Naive thymus-derived CD4-positive, alpha-beta T cell (primary cell): Measurements from ENCODE around the gene LRIG3. TPM values are rescaled to one million over a fixed set of nuclear protein-coding genes. Genes with fewer than 3 reads are reported as not detected.

ENCODE experiments used
- ATAC-seq: fragments of 150-1000 bp; cut with Tn5 transposase; 2 replicates; pipeline ENCODE4 v1.10.0; 2021; ENCODE audit warnings: mild to moderate bottlenecking, moderate library complexity
- CTCF ChIA-PET: fragments of 350-600 bp; sonication (Branson Sonifier 250); formaldehyde crosslinking; loops from one replicate; lab custom pipeline; 2021; ENCODE audit warnings: antibody characterized with exemption; lab: Charles Lee
- POLR2A ChIA-PET: fragments of 350-600 bp; sonication (Branson Sonifier 250); formaldehyde crosslinking; loops from one replicate; lab custom pipeline; 2021; ENCODE audit warnings: antibody characterized with exemption, inconsistent platforms; lab: Charles Lee
- DNase-seq, 9 donors: peaks; one replicate each; pipeline versions ENCODE4 v3.0.0 to v3.0.0-alpha.2; 2020 to 2022; ENCODE audit warnings: mixed read lengths in 1 of 9
- H3K27ac ChIP-seq: one replicate; pipeline ENCODE4 v1.7.0; 2013; ENCODE audit warnings: mild to moderate bottlenecking, low read depth, low read length, moderate library complexity
- H3K27me3 ChIP-seq, 2 donors: one replicate each; pipeline ENCODE4 v1.7.0; 2013; ENCODE audit warnings: low read length in 2 of 2, mild to moderate bottlenecking in 2 of 2, moderate library complexity in 2 of 2; ENCODE audit not compliant: control insufficient read depth in 2 of 2, insufficient read depth in 2 of 2
- H3K36me3 ChIP-seq, 3 experiments: 1 replicate in 2 of 3; 2 replicates in 1 of 3; pipeline ENCODE4 v1.7.0; 2013; ENCODE audit warnings: low read length in 3 of 3, mild to moderate bottlenecking in 3 of 3, moderate library complexity in 1 of 3; ENCODE audit not compliant: insufficient read depth in 3 of 3, control insufficient read depth in 2 of 3
- H3K4me1 ChIP-seq, 2 donors: one replicate each; pipeline ENCODE4 v1.7.0; 2013; ENCODE audit warnings: low read length in 2 of 2, mild to moderate bottlenecking in 2 of 2, moderate library complexity in 1 of 2; ENCODE audit not compliant: control insufficient read depth in 2 of 2, insufficient read depth in 2 of 2
- H3K4me3 ChIP-seq: 2 replicates; pipeline ENCODE4 v1.7.0; 2013; ENCODE audit warnings: mild to moderate bottlenecking, low read length
- H3K9me3 ChIP-seq, 3 experiments: 1 replicate in 2 of 3; 2 replicates in 1 of 3; pipeline ENCODE4 v1.7.0; 2013; ENCODE audit warnings: low read length in 3 of 3; ENCODE audit not compliant: control insufficient read depth in 2 of 3
- H3K27ac Mint-ChIP-seq, 9 donors: one replicate each; pipeline ENCODE4 v1.8.0; 2020 to 2022; ENCODE audit warnings: mixed read lengths in 9 of 9, mild to moderate bottlenecking in 8 of 9, moderate library complexity in 5 of 9, inconsistent platforms in 2 of 9
- H3K27me3 Mint-ChIP-seq, 5 donors: one replicate each; pipeline ENCODE4 v1.8.0; 2021 to 2022; ENCODE audit warnings: mixed read lengths in 5 of 5, mild to moderate bottlenecking in 1 of 5
- H3K36me3 Mint-ChIP-seq, 5 donors: one replicate each; pipeline ENCODE4 v1.8.0; 2020 to 2022; ENCODE audit warnings: mixed read lengths in 5 of 5, mild to moderate bottlenecking in 3 of 5, inconsistent platforms in 1 of 5
- H3K4me1 Mint-ChIP-seq, 7 donors: one replicate each; pipeline ENCODE4 v1.8.0; 2020 to 2022; ENCODE audit warnings: mixed read lengths in 7 of 7, mild to moderate bottlenecking in 3 of 7, inconsistent platforms in 1 of 7
- H3K4me3 Mint-ChIP-seq, 10 donors: one replicate each; pipeline ENCODE4 v1.8.0; 2020 to 2022; ENCODE audit warnings: mild to moderate bottlenecking in 10 of 10, mixed read lengths in 10 of 10, moderate library complexity in 6 of 10, inconsistent platforms in 2 of 10
- H3K9me3 Mint-ChIP-seq, 11 donors: one replicate each; pipeline ENCODE4 v1.8.0; 2020 to 2022; ENCODE audit warnings: mixed read lengths in 11 of 11, mild to moderate bottlenecking in 4 of 11, inconsistent platforms in 1 of 11, moderate library complexity in 1 of 11
- intact Hi-C, 2 donors: fragments of 100-400 bp; cut with micrococcal nuclease; formaldehyde crosslinking; loops; one replicate each; pipeline ENCODE4 v1.15.1; 2023
- polyA plus RNA-seq, 2 donors: library from polyadenylated mRNA; unstranded; fragments of 300-500 nt; fragmentation: Illumina TruSeq; gene quantifications; one replicate each; pipeline ENCODE4 v1.2.3, GENCODE V29; 2021
- total RNA-seq, 6 experiments: library from RNA in 5 of 6; stranded (reverse) in 5 of 6; gene quantifications; 1 replicate in 5 of 6; 2 replicates in 1 of 6; pipeline ENCODE4 v1.2.3 and lab custom pipeline; 2021 to 2026

The LRIG3 gene
- total and polyA plus RNA-seq, 7 experiments from 2014 or later = 0.24 TPM; not detected in 6

DNA sequence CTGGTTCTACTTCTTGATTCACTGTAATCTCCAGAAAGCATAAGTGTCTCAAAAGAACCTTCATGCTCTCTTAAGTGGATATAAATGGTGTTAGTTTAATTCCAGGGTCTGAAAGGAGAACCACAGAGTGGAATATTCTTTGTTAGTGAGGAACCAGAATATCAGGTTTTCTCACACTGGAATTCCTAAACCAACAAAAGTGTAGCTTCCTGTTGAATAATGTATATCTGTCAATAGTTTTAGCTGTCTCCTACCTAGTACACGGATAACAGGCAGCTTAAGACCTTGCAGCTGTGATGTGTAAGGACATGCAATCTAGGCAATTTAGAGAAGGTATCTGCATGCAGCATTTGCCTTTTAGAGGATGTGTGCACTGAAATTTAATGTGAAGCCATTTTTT, 24.0 kb downstream of the LRIG3 start:
- H3K27me3 ChIP-seq = no peaks in the 10 kb centered on the region
- DNase-seq (no peak), ATAC-seq (no peak)
- H3K27ac Mint-ChIP-seq = no peak overlapping the region
- H3K36me3 ChIP-seq = no peaks in the 10 kb centered on the region
- peaks cover 0 to 5% (median 0%) of the 10 kb centered on the region in 5 donors for H3K27me3 Mint-ChIP-seq
- H3K9me3 Mint-ChIP-seq = peaks cover 0 to 9% (median 0%) of the 10 kb centered on the region in 11 donors
- ChIA-PET POLR2A (no interaction called here), CTCF (no interaction called here)
- H3K4me1 Mint-ChIP-seq = no peaks in the 10 kb centered on the region
- no peak overlapping the region for H3K27ac ChIP-seq
- H3K4me3 ChIP-seq = no peak overlapping the region
- no peaks in the 10 kb centered on the region for H3K9me3 ChIP-seq
- intact Hi-C loops = no loop called here
- no peaks in the 10 kb centered on the region for H3K4me1 ChIP-seq
- H3K4me3 Mint-ChIP-seq = no peak overlapping the region
- no peaks in the 10 kb centered on the region for H3K36me3 Mint-ChIP-seq

DNA sequence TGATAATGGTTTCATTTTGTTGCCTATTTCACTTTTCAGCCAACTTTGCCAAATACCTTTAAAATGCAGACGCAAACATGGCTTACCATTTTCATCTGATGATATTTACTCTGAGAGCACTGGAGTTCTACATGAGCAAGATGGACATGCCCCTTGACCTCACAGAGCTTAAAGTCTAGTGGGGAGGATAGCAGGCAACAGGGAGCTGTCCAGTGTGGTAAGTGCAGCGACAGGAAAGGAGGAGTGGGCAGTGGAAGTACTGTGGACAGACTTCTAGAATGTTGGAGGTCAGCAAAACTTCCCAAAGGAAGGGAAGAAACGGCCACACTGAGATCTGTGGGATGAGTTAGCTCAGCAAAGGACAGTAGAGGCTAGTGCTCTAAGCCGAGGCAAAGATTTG, 25.3 kb downstream of the LRIG3 start:
- ChIA-PET CTCF (no interaction called here), POLR2A (no interaction called here)
- ATAC-seq (no peak), DNase-seq (no peak)
- no peak overlapping the region for H3K4me3 Mint-ChIP-seq
- Histone ChIP-seq H3K4me3 (no peak overlapping the region), H3K36me3 (no peaks in the 10 kb centered on the region), H3K4me1 (no peaks in the 10 kb centered on the region), H3K27ac (no peak overlapping the region), H3K9me3 (no peaks in the 10 kb centered on the region), H3K27me3 (no peaks in the 10 kb centered on the region)
- no peak overlapping the region for H3K27ac Mint-ChIP-seq
- peaks cover 0 to 4% (median 0%) of the 10 kb centered on the region in 11 donors for H3K9me3 Mint-ChIP-seq
- intact Hi-C loops = no loop called here
- no peaks in the 10 kb centered on the region for H3K36me3 Mint-ChIP-seq
- peaks cover 0 to 5% (median 0%) of the 10 kb centered on the region in 5 donors for H3K27me3 Mint-ChIP-seq
- no peaks in the 10 kb centered on the region for H3K4me1 Mint-ChIP-seq

- CTCF ChIA-PET = no interaction called here
- Mint-ChIP-seq H3K36me3 (no peaks in the 10 kb centered on the region), H3K27ac (no peak overlapping the region), H3K27me3 (peaks cover 0 to 5% (median 0%) of the 10 kb centered on the region in 5 donors), H3K9me3 (peaks cover 0 to 4% (median 0%) of the 10 kb centered on the region in 11 donors), H3K4me3 (no peak overlapping the region), H3K4me1 (no peaks in the 10 kb centered on the region)
- H3K4me1 ChIP-seq = no peaks in the 10 kb centered on the region
- POLR2A ChIA-PET = no interaction called here
- no peaks in the 10 kb centered on the region for H3K9me3 ChIP-seq
- no peak overlapping the region for H3K4me3 ChIP-seq
- H3K27ac ChIP-seq = no peak overlapping the region
- H3K36me3 ChIP-seq = no peaks in the 10 kb centered on the region
- DNase-seq (no peak), ATAC-seq (no peak)
- intact Hi-C loops = no loop called here
- no peaks in the 10 kb centered on the region for H3K27me3 ChIP-seq
Measured at GRCh38 chr12:58894040-58894439, 26.3 kb downstream of the LRIG3 start.

- DNase-seq = no peak
- POLR2A ChIA-PET = no interaction called here
- H3K36me3 ChIP-seq = no peaks in the 10 kb centered on the region
- no peak overlapping the region for H3K4me3 ChIP-seq
- no peak overlapping the region for H3K27ac ChIP-seq
- no peaks in the 10 kb centered on the region for H3K27me3 ChIP-seq
- intact Hi-C loops = no loop called here
- Mint-ChIP-seq H3K4me3 (no peak overlapping the region), H3K36me3 (no peaks in the 10 kb centered on the region), H3K4me1 (no peaks in the 10 kb centered on the region), H3K27ac (no peak overlapping the region), H3K9me3 (peaks cover 0 to 4% (median 0%) of the 10 kb centered on the region in 11 donors), H3K27me3 (peaks cover 0 to 5% (median 0%) of the 10 kb centered on the region in 5 donors)
- ATAC-seq = no peak
- CTCF ChIA-PET = no interaction called here
- no peaks in the 10 kb centered on the region for H3K9me3 ChIP-seq
- H3K4me1 ChIP-seq = no peaks in the 10 kb centered on the region
Measured at GRCh38 chr12:58893495-58893894, 26.8 kb downstream of the LRIG3 start.

DNA sequence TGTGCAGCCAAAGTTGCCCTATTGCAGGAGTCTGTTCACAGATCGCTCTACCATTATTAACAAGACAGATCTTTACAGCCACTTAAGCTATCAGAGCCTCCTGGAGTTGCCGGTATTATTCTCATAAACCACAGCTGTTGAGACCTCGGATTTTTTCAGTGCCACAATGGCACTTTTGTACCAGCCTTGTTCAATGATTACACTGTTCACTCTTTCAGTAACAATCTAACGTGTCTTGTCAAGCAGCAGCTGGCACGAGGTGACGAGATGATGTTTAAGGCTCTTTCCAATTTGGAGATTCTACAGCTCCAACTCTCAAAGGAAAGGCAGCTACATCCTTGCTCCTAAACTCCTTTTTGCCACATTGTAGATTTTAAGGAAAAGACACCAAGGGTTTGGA, 30.7 kb downstream of the LRIG3 start:
- H3K4me3 Mint-ChIP-seq = no peak overlapping the region
- H3K27ac Mint-ChIP-seq = no peak overlapping the region
- Histone ChIP-seq H3K4me3 (no peak overlapping the region), H3K9me3 (no peaks in the 10 kb centered on the region), H3K4me1 (no peaks in the 10 kb centered on the region), H3K27me3 (no peaks in the 10 kb centered on the region), H3K27ac (no peak overlapping the region), H3K36me3 (no peaks in the 10 kb centered on the region)
- no peaks in the 10 kb centered on the region for H3K9me3 Mint-ChIP-seq
- ChIA-PET CTCF (no interaction called here), POLR2A (no interaction called here)
- H3K4me1 Mint-ChIP-seq = no peaks in the 10 kb centered on the region
- no peaks in the 10 kb centered on the region for H3K36me3 Mint-ChIP-seq
- no peak for ATAC-seq
- no peaks in the 10 kb centered on the region for H3K27me3 Mint-ChIP-seq
- no peak for DNase-seq
- intact Hi-C loops = no loop called here

GRCh38 chr12:58888131-58888783, 32.0 kb downstream of the LRIG3 start:
- no peak for ATAC-seq
- no peaks in the 10 kb centered on the region for H3K9me3 ChIP-seq
- no peak overlapping the region for H3K27ac ChIP-seq
- ChIA-PET POLR2A (no interaction called here), CTCF (no interaction called here)
- DNase-seq = no peak
- Mint-ChIP-seq H3K27me3 (no peaks in the 10 kb centered on the region), H3K27ac (no peak overlapping the region), H3K4me3 (no peak overlapping the region), H3K4me1 (no peaks in the 10 kb centered on the region), H3K36me3 (no peaks in the 10 kb centered on the region), H3K9me3 (peaks cover 0 to 2% (median 0%) of the 10 kb centered on the region in 11 donors)
- no peaks in the 10 kb centered on the region for H3K36me3 ChIP-seq
- H3K4me1 ChIP-seq = no peaks in the 10 kb centered on the region
- intact Hi-C loops = no loop called here
- H3K4me3 ChIP-seq = no peak overlapping the region
- H3K27me3 ChIP-seq = no peaks in the 10 kb centered on the region

DNA sequence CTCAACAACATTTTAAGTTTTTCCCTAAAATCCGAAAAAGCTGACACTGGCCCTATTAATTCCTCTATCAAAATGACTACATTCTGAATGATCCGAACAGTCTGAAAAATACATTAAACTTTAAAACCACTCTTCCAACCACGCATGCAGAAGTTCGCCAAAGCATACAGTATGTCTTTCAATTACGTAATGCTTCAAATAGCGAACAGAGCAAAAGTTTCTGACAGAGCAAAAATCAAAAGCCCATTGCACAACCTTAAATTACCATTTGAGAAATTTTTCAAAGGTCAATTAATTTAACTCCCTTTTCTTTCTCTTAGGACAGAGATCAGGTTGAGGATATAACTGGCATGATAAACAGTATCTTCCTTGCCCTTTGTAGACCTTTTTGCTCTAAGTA, 33.2 kb downstream of the LRIG3 start:
- Histone ChIP-seq H3K27me3 (no peaks in the 10 kb centered on the region), H3K4me3 (no peak overlapping the region), H3K36me3 (no peaks in the 10 kb centered on the region), H3K9me3 (no peaks in the 10 kb centered on the region), H3K4me1 (no peaks in the 10 kb centered on the region), H3K27ac (no peak overlapping the region)
- peaks cover 0 to 2% (median 0%) of the 10 kb centered on the region in 11 donors for H3K9me3 Mint-ChIP-seq
- H3K4me3 Mint-ChIP-seq = no peak overlapping the region
- no peaks in the 10 kb centered on the region for H3K36me3 Mint-ChIP-seq
- DNase-seq (no peak), ATAC-seq (no peak)
- no peaks in the 10 kb centered on the region for H3K4me1 Mint-ChIP-seq
- intact Hi-C loops = no loop called here
- POLR2A ChIA-PET = no interaction called here
- CTCF ChIA-PET = no interaction called here
- no peaks in the 10 kb centered on the region for H3K27me3 Mint-ChIP-seq
- no peak overlapping the region for H3K27ac Mint-ChIP-seq
